GM19463 (cell line): ENCODE data around the gene EEF2.
"Not testable (repeated sequence)": the region's sequence is repeated elsewhere in the genome, so short reads cannot be mapped to it uniquely, and the experiment has no call there.

Source experiments
- ATAC-seq: cut with Tn5 transposase; IDR thresholded peaks from one replicate; pipeline ENCODE4 v1.9.1; 2021; ENCODE audit warnings: mild to moderate bottlenecking, moderate library complexity; ENCODE audit not compliant: unreplicated experiment

EEF2 gene

GRCh38 chr19:4015705-4016402 lies 30.6 kb upstream of the EEF2 start:
- ATAC-seq = no peak

GRCh38 chr19:4014541-4015491 lies 29.6 kb upstream of the EEF2 start:
- ATAC-seq = no peak

GRCh38 chr19:4013886-4014540 lies 28.8 kb upstream of the EEF2 start:
- no peak for ATAC-seq

- ATAC-seq = no peak
Observed at GRCh38 chr19:4012975-4013634, 27.8 kb upstream of the EEF2 start.

- ATAC-seq = no peak
Observed at GRCh38 chr19:4012092-4012974, 27.1 kb upstream of the EEF2 start.

GRCh38 chr19:4011430-4011829 lies 26.2 kb upstream of the EEF2 start:
- ATAC-seq = not testable (repeated sequence)

- no peak for ATAC-seq
Observed at GRCh38 chr19:4010808-4011110, 25.5 kb upstream of the EEF2 start.

GRCh38 chr19:4009990-4010807 lies 24.9 kb upstream of the EEF2 start:
- no peak for ATAC-seq

GRCh38 chr19:4007836-4008539 lies 22.7 kb upstream of the EEF2 start:
- peak; percentile 7 for ATAC-seq

GRCh38 chr19:4007021-4007835 lies 22.0 kb upstream of the EEF2 start, which contains the start of gene PIAS4:
PIAS4 (plus strand) TSS chr19:4007736; CDS start chr19:4007761, 25 bp downstream.
- ATAC-seq = peak; percentile 90

GRCh38 chr19:4005436-4005835 lies 20.2 kb upstream of the EEF2 start:
- ATAC-seq = not testable (repeated sequence)

- not testable (repeated sequence) for ATAC-seq
Observed at GRCh38 chr19:4000798-4001197, 15.5 kb upstream of the EEF2 start.

GRCh38 chr19:3998667-3999412 lies 13.6 kb upstream of the EEF2 start:
- ATAC-seq = not testable (repeated sequence)

GRCh38 chr19:3995607-3996006 lies 10.3 kb upstream of the EEF2 start:
- no peak for ATAC-seq

- ATAC-seq = no peak
Observed at GRCh38 chr19:3990815-3991117, 5.5 kb upstream of the EEF2 start.

- no peak for ATAC-seq
Observed at GRCh38 chr19:3987619-3988371, 2.5 kb upstream of the EEF2 start.
